HG02884 (cell line): Measurements from ENCODE around the gene SPACA9.

Source experiments
- ATAC-seq: cut with Tn5 transposase; IDR thresholded peaks from one replicate; pipeline ENCODE4 v1.9.1; 2021; ENCODE audit warnings: mild to moderate bottlenecking, moderate library complexity; ENCODE audit not compliant: unreplicated experiment

Gene SPACA9

DNA sequence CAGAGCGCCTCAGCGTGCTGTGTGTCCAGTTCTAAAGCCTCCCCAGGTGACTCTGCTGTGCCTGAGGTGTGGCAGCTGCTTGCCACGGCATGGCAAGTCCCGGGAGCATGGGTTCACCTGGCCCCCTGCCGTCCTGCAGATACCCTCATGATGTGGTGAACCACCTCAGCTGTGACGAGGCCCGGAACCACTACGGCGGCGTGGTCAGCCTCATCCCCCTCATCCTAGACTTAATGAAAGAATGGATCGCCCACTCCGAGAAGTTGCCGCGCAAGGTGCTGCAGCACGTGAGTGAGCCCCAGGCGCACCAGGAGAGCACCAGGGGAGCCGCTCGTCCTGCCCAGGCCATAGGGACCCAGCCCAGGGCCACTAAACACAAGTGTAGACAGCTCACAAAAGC is 9.5 kb downstream of the SPACA9 start:
- ATAC-seq = no peak

DNA sequence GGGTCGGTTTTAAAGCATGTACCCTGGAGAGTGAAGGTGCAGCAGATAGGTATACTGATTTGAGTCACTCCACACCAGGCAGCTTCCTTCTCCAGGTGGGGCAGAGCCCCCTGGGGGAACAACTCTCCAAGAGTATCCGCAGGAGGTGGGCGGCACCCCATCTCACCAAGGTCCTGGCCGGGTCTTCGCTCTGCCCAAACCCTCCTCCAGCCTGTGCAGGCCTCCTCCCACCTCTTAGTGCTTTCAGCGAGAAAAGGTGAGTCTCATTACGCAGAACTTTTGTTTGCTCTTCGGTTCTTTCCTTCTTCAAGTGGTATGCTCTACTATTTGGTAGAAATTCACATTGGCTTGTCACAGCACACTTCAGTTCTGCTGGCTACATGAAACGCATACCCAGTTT is 13.7 kb downstream of the SPACA9 start:
- ATAC-seq = no peak

DNA sequence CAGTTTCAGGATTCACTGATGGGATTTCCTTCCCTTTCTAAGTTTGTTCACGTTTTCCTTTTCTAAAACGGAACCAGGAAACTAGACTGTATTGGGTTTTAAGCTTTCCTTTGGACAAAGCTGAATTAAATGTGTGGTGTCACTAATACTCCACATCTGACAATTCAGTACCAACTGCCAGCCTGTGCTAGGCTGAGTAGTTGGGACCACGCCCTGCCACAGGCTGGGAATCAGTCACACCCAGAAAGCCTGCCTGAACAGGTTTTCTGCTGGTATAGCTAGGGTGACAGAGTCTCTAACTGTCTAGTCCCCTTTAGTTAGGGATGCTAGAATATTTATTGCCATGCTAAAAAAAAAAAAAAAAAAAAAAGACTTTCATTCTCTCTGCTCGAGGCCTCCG is 15.6 kb downstream of the SPACA9 start:
- no peak for ATAC-seq

DNA sequence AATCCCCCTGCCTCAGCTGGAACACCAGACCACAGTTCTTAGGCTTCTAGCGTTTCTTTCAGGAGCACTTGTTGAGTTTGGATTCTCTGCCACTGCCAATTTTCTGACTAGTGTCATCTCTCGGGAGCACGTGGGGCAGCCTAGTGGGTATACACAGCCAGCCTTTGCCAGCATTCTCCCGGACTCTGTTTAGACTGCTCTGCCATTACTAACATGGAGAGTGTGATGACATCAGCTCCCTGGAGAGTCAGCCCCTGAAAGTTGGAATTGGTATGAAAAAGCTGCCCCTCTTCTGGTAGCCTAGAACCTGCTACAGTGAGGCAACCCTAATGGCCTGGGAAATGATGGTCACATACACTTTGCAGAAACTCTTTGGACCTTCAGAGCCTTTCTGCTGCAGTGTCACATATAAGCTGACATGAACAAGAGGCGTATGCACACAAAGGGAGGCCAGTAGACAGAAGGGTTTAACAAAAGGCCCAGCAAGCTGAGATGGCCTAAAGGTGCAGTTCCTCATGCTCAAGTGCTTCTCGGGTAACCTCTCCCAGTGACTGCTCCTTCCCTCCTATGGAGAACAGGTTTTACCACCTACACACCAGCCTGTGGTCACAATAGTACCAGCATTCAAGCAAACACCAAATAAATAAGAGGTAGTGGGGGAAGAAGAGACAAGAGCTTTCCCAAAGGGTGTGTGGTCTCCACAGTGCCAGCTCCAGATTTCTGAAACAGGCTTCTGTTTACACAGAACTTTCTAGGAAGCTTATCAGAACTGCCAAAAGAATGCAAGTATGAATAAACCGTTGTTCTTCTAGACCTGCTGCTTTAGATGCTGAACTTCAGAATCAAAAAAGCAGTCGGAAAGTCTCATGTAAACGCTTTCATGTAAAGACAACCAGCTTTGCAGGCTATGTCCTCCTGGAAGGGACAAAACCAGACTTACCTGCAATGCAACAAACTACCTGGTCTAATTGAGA is 16.5 kb downstream of the SPACA9 start:
- ATAC-seq = no peak

DNA sequence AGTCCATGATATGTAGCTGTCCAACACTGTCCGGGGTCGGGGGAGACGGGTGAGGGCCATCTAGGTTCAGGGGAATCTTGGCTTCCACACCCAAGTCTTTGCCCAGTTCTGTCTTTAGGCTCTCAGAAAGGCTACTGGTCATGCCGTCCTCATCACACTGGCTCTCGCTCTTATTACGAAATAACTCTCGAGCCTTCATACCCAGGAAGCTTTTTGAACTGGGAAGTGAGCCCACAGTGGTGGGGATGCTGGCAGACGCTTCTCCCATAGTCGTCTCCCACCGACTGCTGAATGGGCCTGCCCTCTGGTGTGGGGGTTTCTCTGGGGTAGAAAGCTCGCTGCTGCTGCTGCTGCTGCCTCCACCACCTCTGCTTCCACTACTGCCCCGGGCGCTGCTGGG is 17.6 kb downstream of the SPACA9 start:
- ATAC-seq = no peak

DNA sequence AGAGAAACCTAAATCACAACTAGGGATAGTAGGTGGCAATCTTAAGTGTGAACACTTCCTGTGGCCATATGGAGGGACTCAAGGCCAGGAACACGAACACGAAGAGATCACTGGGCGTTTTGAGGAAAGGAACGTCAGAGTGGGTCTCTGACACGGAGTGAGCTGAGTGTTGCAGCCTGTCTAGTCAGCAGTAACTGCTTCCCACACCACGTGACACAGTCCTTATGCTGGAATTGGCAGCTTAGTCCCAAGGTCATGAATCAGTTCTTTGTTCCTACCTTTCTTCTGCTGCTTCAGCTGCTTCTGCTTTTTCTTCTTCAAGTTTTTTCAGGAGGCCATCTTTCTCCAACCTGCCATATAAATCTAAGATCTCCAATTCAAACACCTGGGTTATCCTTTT is 18.2 kb downstream of the SPACA9 start:
- ATAC-seq = no peak

DNA sequence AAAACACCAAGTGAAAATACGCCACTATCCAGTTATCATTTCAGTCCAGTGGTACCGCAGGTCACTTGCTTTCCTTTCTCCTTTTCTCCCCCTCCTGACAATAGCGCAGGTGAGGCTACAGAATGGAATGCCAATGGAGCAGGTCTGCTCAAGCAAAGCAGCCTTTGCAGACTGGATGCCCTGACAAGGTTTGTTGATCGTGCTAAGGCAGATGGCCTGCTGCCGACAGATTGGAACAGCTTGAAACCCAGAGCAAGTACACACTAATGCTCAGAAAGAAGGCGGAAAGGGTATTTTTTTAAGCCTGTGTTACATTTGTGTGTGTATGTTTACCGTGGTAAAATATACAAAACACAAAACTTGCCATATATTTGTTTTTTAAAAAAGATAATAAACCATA is 19.4 kb downstream of the SPACA9 start:
- ATAC-seq = no peak

DNA sequence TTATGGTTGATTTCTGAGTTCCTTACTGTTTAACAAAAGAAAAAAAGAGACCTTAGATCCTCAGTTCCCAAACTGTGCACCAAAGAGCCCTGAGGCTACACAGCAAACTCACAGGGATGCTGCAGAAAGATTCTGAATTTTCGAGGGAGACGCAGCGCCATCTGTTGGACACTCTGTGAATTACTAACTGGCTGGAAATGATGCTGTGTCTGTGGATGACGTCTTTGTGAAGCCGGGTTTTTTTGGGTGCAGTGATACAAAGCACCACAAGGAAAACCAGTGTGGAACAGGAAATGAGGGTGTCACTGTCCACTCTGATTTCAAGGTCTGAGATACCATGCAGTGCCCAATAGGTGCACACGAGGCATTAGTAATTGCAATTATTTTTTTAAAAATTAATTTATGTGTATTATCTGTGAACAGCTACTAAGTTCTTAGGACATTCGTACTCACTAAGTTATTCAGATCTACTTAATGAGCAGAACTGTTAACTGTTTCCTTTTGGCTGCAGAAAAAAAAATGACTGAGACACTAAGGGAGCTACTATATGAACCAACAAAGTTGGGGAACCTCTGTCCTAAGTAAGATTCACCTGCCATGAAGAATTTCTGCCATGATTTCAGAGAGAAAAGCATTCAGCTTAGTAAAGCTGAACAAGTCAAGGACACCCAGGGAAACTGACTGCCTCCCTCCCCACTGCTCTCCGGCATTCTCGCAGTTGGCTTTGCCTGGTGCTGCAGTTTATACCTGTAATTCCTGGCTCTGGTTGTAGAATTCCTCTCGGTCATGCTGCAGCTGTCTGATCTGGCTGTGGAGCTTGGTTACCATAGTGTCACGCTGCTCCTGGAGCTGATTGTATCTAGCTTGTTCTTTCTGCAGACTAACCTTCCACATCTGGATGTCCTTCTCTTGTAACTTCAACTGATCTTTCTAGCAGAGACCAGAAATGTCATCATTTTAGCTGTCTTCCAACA is 23.4 kb downstream of the SPACA9 start:
- no peak for ATAC-seq

DNA sequence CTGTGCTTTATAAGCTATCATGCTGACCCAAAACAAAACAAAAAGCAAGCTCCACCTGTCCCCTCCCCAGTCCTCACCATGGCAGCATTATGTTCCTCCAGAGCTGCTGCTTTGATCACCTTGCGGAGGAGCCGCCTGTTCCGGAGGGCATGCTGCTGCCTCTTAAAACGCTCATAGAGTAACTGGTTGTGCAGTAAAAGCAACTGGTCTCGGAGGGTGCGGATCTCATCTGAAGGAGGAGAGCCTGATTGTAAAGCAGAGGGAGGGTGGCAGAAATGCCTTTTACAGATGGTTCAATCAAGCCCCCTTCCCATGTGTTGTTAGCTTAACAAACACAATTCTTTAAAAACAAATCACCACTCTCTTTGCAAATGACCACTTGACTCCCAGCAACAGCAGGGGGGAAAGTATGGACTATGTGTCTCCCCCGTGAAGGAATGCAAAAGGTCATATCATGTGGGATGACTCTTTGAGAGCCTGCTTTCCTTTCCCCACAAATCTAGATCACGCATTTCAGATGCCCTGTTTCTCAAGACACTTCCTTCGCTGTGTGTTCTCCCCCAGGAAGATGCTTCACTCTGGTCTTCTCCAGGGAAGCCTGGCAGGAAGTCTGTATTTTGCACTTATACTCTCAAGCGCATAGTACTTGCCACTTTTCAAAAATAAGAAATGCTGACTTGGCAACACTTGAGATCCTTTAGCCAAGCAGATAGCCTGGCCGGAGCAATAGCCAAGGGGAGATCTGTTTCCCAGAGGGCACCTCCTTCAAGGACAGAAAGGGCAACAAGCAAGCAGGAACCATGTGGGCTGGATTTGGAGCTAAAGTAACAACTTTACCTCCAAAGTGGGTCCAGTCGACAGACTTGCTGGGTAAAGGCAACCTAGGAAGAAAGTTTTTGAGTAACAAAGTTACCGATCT is 25.1 kb downstream of the SPACA9 start:
- ATAC-seq = no peak

DNA sequence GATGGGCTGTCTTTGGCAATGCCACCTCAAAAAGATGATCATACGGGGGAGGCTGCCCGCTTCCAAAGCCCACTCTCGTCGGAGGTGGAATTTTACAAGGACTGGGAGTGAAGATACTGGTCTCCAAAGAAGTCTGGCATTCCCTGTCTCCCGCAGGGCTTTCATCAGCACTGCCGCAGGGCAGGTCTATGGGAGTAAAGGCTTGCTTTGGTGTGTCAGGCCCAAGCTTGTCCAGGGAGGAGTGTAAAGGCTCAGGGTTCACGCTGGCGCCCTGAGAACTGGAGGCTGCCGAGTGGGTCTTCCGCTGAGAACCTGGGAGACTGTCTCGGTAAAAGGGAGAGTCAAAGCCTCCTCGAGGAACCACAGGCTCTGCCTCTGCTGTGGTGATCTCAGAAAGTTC is 27.0 kb downstream of the SPACA9 start:
- no peak for ATAC-seq

DNA sequence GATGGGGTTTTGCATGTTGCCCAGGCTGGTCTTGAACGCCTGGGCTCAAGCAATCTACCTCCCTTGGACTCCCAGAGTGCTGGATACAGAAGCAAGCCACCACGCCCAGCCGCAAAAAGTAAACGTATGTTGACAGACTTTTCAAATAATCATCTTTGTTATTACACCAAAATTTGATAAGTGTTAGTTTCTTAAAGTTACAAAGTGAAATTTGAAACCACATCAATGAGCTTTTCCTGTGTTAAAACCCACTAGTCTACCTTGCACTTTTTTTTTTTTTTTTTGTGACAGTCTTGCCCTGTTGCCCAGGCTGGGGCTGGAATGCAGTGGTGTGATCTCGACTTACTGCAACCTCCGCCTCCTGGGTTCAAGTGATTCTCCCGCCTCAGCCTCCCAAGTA is 29.9 kb downstream of the SPACA9 start:
- ATAC-seq = no peak

DNA sequence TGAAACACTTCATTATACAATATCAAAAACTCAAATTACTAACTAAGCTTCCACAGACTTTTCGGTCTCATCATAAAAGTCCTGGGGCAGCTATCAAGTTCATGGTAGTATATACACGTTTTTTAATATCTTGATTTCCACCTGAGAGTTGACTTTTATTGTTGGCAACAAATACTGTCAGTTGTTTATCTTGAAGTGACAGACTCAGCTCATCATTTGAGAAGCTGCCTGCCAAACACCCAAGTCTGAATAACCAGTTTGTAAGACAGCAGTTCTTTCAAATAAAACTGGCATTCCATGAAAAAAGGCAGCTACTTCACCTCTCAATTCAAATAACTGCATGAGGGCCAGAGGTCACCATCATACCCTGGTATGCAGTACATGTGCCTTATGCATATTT is 30.6 kb downstream of the SPACA9 start:
- no peak for ATAC-seq

DNA sequence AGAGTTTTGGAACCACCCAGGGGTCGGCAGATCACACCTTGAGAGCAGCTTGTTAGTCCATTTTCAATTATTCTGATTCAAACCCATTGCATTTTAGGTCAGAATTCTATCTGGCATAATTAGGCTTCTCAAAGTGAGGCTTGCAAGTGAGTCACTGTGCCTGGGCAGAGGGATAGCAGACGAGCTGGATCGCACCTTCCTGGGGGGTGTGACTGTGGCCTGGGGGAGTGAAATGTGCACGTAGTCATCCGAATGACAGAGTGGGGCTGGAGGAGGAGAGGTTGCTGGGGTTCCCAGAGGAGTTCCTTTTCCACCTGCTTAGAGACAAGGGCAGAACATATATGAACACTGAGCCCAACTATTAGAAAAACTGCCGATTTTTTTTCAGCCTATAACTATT is 31.7 kb downstream of the SPACA9 start:
- no peak for ATAC-seq

DNA sequence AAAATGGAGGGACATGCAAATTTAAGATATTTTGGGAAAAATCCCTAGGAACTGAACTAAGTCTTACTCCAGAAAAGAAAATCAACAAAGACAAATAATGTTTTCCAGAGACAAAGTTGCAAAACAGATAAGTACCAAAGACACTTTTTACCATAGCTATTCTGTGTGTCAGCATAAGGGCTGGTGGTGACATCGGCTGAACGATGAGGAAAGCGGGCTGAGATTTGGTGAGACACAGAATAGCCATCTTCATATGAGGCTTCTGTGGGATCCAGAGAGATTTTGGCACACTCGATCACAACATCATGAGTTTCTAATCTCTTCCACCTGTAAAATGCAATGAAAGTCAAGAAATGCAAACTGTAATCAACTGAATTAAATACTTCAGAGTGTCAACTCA is 33.4 kb downstream of the SPACA9 start:
- no peak for ATAC-seq

DNA sequence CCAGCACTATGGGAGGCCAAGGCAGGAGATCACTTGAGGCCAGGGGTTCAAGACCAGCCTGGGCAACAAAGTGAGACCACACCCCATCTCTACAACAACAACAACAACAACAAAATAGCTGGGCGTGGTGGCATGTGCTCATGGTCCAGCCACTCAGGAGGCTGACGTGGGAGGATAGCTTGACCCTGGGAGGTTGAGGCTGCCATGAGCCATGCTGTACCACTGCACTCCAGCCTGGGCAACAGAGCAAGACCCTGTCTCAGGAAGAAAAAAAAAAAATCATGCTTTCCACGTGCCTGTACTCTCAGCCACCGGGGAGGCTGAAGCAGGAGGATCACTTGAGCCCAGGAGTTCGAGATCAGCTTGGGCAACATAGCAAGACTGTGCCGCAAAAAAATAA is 36.2 kb downstream of the SPACA9 start:
- no peak for ATAC-seq

DNA sequence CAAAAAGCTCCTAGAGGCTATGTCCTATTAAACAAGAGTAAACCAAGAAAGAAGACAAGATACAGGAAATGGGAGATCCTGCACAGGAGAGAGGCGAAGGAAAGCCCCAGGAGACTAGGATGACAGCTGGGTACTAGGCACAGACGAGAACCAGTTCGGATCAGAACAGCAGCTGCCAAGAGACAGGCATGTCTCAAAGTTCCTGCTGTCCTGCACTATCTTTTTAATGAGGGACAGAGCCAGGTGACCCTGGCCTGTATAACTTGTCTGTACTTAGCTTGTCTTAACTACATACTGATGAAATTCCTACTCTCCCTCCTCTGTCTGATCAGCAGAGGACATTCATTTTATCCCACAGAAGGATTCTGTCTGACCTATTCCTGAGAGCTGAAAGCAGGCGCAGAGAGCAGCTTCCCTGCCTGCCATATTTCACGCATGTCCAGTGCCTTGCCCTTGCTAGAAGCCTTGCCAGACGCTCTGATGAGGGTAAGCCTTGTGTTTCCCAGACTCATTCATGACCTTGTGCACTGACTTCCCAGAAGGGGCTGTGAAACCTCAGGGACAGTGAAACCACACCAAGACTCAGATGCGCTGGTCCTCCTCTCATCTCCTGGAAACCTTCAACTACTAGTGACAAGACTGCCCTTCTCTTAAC is 41.0 kb downstream of the SPACA9 start:
- no peak for ATAC-seq

DNA sequence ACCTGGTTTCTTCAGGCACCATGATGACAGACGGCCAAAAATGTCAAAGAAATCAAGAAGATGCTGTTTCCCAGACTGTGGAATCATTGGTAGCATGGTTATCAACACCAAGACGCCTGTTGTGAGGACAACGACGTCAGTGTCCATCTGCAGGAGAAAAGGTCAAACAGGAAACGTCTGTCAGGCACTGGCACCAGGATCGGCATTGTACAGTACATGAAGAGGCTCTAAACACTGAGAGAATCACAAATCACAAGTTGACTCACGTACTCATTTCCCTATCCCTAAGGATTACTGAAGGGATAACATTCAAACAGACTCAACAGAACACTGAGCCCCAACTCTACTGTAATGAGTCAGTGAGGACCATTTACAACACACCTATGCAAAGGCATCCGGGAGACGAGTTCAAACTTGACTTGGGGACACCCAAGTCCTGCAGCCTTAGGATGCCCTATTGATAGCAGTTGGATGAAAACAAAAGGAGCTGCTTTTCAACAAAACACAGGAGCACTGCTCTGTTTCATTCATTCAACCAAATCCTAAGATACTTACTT is 44.7 kb downstream of the SPACA9 start:
- no peak for ATAC-seq

DNA sequence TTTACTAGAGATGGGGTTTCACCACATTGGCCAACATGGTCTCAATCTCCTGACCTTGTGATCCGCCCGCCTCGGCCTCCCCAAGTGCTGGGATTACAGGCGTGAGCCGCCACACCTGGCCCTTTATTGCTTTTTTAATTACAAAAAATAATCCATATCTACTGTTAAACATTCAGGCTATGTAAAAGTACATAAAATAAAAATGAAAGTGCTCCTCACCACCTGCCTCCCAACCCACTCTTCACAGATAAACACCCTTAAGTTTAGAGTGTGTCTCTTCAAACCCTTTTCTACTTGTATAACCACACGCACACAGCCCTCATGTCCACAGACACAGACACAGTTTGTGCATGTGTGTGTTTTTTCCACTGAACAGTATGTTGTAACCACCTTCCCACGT is 49.0 kb downstream of the SPACA9 start:
- ATAC-seq = no peak

DNA sequence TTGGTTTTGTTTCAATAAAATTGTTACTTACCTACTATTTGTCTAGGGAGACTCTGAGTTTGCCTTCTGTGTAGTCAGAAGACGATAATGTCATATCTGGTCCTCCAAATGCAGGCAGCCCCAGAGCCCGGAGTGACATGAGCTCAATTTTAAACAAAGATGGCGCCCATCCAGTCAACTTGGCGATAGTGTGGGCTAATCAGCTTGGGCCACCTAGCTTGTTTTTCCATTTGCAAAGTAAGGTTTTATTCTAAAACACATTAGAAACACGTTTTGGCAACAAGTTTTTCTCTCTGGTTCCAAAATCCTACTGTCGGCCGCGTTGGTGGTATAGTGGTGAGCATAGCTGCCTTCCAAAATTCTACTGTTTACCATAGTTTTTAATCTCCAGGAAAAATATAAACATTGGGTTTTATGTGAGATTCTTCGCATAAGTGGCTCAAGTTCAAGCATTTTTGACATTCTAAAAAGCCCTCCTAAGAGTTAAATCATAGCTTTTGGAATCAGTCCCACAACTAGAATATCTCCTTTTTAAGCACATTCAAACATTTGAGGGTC is 52.6 kb downstream of the SPACA9 start:
- no peak for ATAC-seq

DNA sequence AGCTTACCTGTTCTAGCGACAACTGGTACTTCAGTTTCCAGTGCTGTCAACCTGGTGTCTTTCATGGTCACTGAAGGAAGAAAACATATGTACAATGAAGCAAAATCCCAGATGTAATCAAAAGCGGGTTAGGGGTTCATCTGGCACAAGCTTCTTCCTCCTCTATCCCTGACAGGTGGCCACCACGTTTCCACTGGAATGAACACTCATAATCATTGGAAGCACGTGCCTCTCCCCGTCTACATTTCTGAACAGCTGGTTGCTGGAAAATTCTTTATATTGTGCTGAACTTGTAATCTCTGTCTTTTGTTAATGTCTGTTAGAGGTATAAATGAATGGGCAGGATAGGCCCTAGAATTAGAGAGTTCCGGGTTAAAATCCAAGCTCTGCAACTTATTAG is 56.3 kb downstream of the SPACA9 start:
- no peak for ATAC-seq
